HepG2 (cell line): ENCODE measurements around the gene ASXL1. TPM values are rescaled to one million over a fixed set of nuclear protein-coding genes. Genes with fewer than 3 reads are reported as not detected.

Source experiments
- AHR ChIP-seq: IDR thresholded peaks from 2 replicates; pipeline ENCODE4 v1.6.1; 2018; ENCODE audit warnings: missing genetic modification reagents, missing compliant biosample characterization
- AKAP8 ChIP-seq: sonication (generic); formaldehyde crosslinking; IDR thresholded peaks from 2 replicates; pipeline ENCODE4 v1.5.1; 2020; ENCODE audit warnings: mild to moderate bottlenecking, missing genetic modification reagents
- FOXK1 ChIP-seq: sonication (generic); formaldehyde crosslinking; IDR thresholded peaks from 2 replicates; pipeline ENCODE4 v1.4.0; 2020; ENCODE audit warnings: low read depth, missing genetic modification reagents, borderline replicate concordance
- HDAC6 ChIP-seq: fragments of 200-600 bp; sonication (generic); IDR thresholded peaks from 2 replicates; pipeline ENCODE4 v1.7.0; 2017; ENCODE audit warnings: mild to moderate bottlenecking, antibody characterized with exemption, low read length, low read depth
- MTF2 ChIP-seq: sonication (generic); formaldehyde crosslinking; IDR thresholded peaks from 2 replicates; pipeline ENCODE4 v1.5.0; 2020; ENCODE audit warnings: missing genetic modification reagents, borderline replicate concordance
- PAWR ChIP-seq: sonication (generic); formaldehyde crosslinking; IDR thresholded peaks from 2 replicates; pipeline ENCODE4 v1.4.0; 2020; ENCODE audit warnings: missing genetic modification reagents, mild to moderate bottlenecking, borderline replicate concordance
- PHF20 ChIP-seq: sonication (generic); formaldehyde crosslinking; IDR thresholded peaks from 2 replicates; pipeline ENCODE4 v1.5.0; 2020; ENCODE audit warnings: mild to moderate bottlenecking, missing genetic modification reagents
- SRSF9 ChIP-seq: fragments of 200-400 bp; formaldehyde crosslinking; IDR thresholded peaks from 2 replicates; pipeline ENCODE4 v1.6.1; 2018; ENCODE audit warnings: borderline replicate concordance, mild to moderate bottlenecking, low read depth, low read length; ENCODE audit not compliant: insufficient read depth, poor library complexity, severe bottlenecking
- ZFP37 ChIP-seq: sonication (generic); formaldehyde crosslinking; IDR thresholded peaks from 2 replicates; pipeline ENCODE4 v1.4.0; 2020; ENCODE audit warnings: missing genetic modification reagents, borderline replicate concordance
- ZFYVE20 ChIP-seq: sonication (generic); formaldehyde crosslinking; IDR thresholded peaks from 2 replicates; pipeline ENCODE4 v1.8.0; 2023; ENCODE audit warnings: low read depth, mild to moderate bottlenecking, moderate library complexity, missing genetic modification reagents, borderline replicate concordance
- ZHX2 ChIP-seq, 2 experiments: sonication (generic) in 1 of 2; formaldehyde crosslinking in 1 of 2; IDR thresholded peaks; 2 replicates each; pipeline versions ENCODE4 v1.6.1 to v1.9.0; 2014 to 2022; ENCODE audit warnings: antibody characterized with exemption in 1 of 2, borderline replicate concordance in 1 of 2, inconsistent platforms in 1 of 2, low read depth in 1 of 2, missing genetic modification reagents in 1 of 2
- ZNF143 ChIP-seq: sonication (generic); formaldehyde crosslinking; IDR thresholded peaks from 2 replicates; pipeline ENCODE4 v1.4.0; 2020; ENCODE audit warnings: missing genetic modification reagents
- ZNF543 ChIP-seq: sonication (generic); formaldehyde crosslinking; IDR thresholded peaks from 2 replicates; pipeline ENCODE4 v1.4.0; 2020; ENCODE audit warnings: mild to moderate bottlenecking, missing genetic modification reagents
- polyA plus RNA-seq, 8 experiments: library from polyadenylated mRNA; depleted of rRNA in 3 of 8; stranded (reverse) in 7 of 8; unstranded in 1 of 8; fragments of >200 nt; fragmentation: Illumina TruSeq in 4 of 8; extraction: Trizol in 4 of 8; gene quantifications; 2 replicates each; pipeline versions ENCODE4 v1.2.1 to v1.2.3, GENCODE V29; 2011 to 2016; ENCODE audit warnings: low read depth in 4 of 8, missing spikeins in 1 of 8, mixed read lengths in 1 of 8; ENCODE audit not compliant: insufficient read depth in 1 of 8
- total RNA-seq, 5 experiments: library from RNA; depleted of rRNA; stranded (reverse); fragments of >200 nt; fragmentation: Illumina TruSeq; extraction: Trizol; gene quantifications; 2 replicates each; pipeline ENCODE4 v1.2.3, GENCODE V29; 2016; ENCODE audit warnings: low read depth in 1 of 5
- TF ChIP-seq, protein P1 (sequence below): sonication (generic); formaldehyde crosslinking; IDR thresholded peaks from 2 replicates; pipeline ENCODE4 v1.5.0; 2020; ENCODE audit warnings: missing genetic modification reagents
- TF ChIP-seq, protein P2 (sequence below): sonication (generic); formaldehyde crosslinking; IDR thresholded peaks from 2 replicates; pipeline ENCODE4 v1.9.0; 2021; ENCODE audit warnings: missing genetic modification reagents, mild to moderate bottlenecking, borderline replicate concordance

Gene ASXL1
- total and polyA plus RNA-seq, 2 of the 13 experiments (the other 11 are each of a cell fraction or from before 2014, with no cell fraction given), result 62.1 to 74.8 TPM

DNA sequence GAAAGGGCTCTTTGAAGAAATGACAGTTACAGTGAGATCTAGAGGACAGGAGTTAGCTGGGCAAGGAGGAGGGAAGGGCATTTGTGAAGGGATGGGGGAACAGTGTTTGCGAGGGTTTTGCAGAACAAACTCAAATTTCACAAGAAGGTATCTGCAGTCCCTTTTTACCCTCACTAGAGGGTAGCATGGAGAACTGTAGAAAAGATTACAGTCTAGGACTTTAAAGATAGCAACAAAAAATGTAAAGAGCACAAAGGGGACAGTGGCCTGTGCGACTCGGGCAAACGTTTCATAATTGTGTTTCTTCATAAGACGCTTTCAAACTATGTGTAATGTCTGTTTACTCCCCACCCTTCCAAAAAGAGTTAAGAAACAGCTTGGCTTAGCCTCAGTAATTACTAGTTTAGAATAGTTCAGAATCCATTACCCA lies 21.2 kb upstream of the ASXL1 start (continued):
- TF ChIP-seq ZFP37 (CRISPR knock-in tag), result no peak
- TF ChIP-seq FOXK1, result no peak
- no peak; the same call in 1 of the 2 replicates for TF ChIP-seq AHR
- TF ChIP-seq MTF2 (CRISPR knock-in tag), result no peak
- TF ChIP-seq, protein P1, sequence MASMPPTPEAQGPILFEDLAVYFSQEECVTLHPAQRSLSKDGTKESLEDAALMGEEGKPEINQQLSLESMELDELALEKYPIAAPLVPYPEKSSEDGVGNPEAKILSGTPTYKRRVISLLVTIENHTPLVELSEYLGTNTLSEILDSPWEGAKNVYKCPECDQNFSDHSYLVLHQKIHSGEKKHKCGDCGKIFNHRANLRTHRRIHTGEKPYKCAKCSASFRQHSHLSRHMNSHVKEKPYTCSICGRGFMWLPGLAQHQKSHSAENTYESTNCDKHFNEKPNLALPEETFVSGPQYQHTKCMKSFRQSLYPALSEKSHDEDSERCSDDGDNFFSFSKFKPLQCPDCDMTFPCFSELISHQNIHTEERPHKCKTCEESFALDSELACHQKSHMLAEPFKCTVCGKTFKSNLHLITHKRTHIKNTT (CRISPR knock-in tag), result no peak
- TF ChIP-seq ZHX2 (IDR thresholded peaks at IDR 0.05; ENCODE audit: low read depth), result no peak
- no peak for TF ChIP-seq ZHX2 (CRISPR knock-in tag; IDR thresholded peaks at IDR 0.05; ENCODE audit: borderline replicate concordance)
- no peak for TF ChIP-seq PAWR
- no peak for TF ChIP-seq PHF20
- TF ChIP-seq AKAP8 (CRISPR knock-in tag), result no peak
- TF ChIP-seq ZFYVE20 (CRISPR knock-in tag), result no peak
- no peak for TF ChIP-seq HDAC6
- TF ChIP-seq, protein P2, sequence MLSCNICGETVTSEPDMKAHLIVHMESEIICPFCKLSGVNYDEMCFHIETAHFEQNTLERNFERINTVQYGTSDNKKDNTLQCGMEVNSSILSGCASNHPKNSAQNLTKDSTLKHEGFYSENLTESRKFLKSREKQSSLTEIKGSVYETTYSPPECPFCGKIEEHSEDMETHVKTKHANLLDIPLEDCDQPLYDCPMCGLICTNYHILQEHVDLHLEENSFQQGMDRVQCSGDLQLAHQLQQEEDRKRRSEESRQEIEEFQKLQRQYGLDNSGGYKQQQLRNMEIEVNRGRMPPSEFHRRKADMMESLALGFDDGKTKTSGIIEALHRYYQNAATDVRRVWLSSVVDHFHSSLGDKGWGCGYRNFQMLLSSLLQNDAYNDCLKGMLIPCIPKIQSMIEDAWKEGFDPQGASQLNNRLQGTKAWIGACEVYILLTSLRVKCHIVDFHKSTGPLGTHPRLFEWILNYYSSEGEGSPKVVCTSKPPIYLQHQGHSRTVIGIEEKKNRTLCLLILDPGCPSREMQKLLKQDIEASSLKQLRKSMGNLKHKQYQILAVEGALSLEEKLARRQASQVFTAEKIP, result no peak
- TF ChIP-seq ZNF143 (CRISPR knock-in tag), result no peak
- no peak for TF ChIP-seq SRSF9
- TF ChIP-seq ZNF543 (CRISPR knock-in tag), result no peak
